GM19043 (cell line): ENCODE measurements around the gene RELN.

Source experiments
- ATAC-seq: cut with Tn5 transposase; IDR thresholded peaks from one replicate; pipeline ENCODE4 v1.9.1; 2021; ENCODE audit warnings: low read depth; ENCODE audit not compliant: unreplicated experiment

RELN gene

DNA sequence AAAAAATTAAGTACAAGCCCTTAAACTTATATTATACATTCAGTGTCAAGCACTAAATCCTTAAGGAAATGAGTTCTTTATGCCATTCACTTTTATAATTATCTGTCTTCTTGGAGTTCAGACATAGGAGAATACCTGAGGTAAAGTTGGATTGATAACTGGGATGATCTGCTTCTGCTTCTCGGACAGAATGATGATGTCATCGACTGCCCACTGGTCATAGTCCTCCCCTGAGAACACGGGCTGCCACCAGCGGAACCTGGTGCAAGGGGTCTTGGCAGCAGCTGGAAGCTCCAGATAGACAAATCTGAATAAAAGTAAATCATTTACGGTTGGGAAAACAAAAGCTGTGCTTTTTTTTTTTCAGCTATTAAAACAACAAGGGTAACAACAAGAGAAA, 395.3 kb downstream of the RELN start:
- ATAC-seq = no peak

DNA sequence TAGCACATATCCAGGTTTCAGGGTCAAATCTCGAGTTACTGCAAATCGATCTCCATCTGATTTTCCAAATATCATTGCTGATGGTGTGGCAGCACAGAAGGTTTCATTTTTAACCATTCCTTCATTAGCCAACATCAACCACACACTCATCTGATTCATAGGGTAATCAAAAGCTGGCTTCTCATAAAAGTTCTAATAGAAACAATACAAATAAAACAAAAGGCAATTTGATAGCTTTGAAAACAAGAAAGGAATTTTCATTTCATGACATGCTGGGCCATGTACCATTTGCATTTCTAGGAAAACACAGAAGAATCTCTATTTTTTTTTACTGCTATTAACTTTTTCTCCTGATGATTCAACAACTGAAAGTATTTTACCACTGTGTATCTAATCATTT, 395.8 kb downstream of the RELN start:
- ATAC-seq = no peak

DNA sequence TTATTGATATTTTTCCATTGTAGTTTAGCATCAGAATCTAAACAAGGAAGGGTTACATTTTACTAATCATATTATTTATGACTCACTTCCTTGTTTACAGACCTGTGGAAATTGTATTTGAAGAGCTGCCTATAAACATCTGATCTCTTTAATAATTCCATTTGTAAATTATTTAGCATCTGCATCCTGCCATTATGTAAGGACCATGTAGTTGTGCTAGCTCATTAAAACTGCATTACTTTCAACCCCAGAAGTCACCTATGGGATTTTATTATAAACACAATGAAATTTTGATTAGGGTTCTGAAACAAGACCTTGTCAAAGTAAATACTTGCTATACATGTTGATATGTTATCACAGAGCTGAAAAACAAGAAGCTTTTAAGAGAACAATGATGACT, 396.6 kb downstream of the RELN start:
- no peak for ATAC-seq

DNA sequence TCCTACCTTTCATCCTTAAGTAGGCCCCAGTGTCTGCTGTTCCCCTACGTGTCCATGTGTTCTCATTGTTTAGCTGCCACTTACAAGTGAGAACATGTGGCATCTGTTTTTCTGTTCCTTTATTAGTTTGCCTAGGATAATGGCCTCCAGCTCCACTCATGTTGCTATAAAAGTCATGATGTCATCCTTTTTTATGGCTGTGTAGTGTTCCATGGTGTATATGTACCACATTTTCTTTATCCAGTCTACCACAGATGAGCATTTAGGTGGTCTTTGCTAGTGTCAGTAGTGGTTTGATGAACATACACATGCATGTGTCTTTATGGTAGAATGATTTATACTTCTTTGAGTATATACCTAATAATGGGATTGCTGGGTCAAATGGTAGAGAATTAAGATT, 397.3 kb downstream of the RELN start:
- no peak for ATAC-seq

DNA sequence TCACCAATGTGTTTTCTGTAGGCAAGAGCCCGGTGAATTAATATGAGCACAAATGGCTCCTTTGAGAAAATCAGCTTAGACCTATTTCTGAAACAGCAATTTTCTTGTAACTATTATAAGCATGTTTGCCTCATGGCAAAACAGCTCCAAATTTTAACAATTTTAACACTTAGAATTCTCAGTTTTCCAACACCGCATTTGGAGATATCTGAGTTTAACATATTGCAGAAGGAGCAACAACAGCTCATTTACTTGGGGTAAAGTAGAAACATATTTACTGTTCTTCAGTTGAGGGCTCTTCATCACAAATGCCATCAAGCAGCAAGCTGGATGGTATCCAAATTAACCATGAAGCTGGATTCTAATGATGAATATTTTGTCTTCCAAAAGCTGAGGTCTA, 409.4 kb downstream of the RELN start:
- ATAC-seq = no peak

DNA sequence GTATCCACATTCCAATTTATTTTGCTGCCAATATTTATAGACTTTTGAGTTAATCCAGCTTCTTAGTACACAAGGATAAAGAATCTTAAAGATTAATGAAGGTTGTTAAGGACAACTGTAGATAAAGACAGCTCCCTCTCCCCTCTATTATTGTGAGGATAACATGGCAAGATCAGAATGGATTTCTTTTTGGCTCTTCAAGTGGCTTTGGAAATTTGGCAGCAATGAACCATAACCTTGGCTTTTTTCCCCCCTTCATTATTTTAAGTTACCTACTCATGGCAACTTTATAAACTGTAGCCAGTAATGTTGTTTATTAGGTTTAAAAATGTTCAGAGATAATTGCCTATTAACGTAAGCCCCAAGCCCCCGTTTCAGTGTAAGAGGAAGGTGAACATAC, 412.4 kb downstream of the RELN start:
- ATAC-seq = no peak

DNA sequence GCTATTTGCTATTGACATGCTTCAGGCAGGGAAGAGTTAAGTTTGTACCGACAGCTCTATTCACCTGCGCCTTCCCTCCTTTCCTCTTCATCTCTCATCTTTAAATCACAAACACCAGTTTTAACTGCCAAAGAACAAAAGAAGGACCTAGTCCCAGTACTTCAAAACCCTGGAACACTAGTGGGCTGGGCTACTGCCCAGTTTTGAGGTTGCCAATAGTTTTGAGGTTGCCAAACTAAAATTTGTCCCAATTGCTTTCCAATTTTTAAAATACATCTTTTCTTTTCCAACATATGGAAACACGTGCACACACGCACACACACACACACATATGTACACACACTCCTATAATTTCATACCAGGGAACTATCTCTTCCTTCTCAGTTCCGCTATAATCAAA, 412.8 kb downstream of the RELN start:
- ATAC-seq = no peak

DNA sequence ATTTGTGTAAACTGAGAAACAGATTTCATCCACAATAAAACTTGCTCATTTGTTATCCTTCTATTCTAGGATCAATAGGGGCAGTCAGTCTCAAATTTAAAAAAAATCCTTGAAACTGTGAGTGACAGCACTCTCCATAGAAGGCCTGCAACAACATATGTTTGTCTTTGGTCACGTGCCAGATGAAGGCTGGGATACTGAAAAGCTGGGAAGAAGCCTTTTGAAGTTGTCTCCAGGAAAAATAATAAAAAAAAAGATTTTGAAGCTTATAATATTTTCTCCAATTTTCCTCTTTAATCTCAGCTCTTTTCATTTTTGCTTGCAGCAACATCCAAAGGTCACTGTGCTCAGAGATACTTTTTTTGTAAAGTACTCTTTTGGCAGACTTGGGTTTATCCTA, 414.9 kb downstream of the RELN start:
- no peak for ATAC-seq

DNA sequence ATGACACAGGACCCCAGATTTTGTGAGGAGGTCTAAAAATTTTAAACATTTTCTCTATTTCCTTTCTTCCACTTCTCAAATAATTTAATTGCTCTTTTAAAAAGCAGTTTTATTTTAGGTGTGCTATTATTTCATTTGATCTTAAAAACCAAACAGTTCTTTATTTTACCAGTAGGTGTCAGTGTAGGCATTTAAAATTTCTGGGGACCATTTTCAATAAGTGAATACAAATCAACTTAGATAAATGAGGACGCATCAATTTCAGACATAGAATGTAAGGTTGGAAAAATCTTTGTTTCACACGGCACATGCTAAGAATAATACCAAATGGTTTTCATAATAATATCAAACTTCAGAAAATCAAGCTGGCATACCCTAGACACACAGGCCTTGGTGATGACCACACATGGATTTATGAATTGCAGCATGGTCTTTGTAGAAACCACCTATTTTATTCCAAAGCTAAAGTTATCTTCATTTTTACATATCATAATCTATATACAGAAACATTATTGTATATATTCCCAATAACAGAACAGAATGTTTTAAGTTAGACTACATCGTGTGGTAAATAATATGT, 415.9 kb downstream of the RELN start:
- ATAC-seq = no peak

DNA sequence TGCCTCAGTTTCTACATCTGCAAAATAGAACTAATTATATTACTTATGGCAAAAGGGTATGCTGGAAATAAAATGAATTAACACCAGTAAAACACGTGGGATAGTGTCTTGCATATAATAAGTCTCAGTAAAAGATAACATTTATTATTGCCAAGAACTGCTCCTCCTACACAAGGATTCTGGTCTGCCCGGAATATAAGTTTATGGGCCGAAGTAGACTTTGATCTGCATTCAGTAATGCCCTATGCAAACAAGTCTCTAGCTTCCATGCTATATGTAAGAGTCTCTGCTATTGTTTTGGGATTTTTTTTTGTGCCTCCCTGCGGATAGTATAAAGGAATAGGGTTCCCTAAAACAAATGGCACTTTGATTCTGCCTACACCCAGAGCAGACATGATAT, 417.9 kb downstream of the RELN start:
- no peak for ATAC-seq

DNA sequence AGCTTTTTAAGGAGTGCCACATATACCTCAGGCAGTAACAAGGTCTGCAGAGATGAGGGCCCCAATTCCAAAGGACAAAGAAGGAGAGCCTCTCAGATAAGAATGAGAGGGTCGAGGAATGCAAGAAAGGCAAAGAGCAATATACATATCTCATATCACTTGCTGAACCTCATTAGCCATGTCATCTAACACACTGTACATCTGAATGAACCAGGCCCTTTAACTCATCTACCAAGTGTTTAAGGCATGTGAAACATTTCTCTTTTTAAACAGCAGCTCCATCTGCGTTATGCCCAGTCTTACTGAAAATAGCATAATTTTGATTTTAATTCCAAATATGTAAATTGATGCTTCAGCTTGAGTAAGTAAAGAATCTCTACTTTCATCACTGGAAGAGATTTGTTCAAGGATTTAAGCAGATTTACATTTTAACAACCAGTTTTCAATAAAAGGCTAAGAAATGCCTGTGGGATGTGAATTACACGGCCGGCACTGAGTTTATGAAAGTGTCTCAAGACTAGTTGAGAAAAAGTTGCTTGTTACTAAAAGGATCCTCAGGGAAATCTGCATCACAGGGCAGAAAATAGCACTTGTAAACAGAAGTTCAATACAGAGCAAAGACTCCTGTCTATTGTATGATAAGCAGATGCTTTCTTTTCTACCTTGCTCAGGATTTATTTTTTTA, 419.7 kb downstream of the RELN start:
- no peak for ATAC-seq

DNA sequence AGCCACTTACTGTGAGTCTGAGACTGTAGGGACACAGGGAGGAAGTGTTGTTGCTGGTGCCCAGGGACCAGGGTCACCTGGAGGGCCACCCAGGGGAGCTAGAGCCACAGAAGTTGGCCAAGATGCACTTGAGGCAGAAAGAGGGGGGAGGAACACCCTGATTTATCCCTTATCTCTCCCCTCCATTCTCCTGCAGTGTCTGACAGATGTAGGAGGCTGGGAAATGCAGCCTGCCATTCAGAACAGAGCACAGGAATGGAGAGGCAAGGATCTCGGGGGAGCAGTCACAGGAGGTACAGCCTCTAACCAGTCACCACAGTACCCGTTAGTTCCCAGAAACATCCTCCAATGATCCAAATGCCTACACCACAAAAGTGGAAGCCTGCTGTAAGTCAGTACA, 425.0 kb downstream of the RELN start:
- no peak for ATAC-seq

DNA sequence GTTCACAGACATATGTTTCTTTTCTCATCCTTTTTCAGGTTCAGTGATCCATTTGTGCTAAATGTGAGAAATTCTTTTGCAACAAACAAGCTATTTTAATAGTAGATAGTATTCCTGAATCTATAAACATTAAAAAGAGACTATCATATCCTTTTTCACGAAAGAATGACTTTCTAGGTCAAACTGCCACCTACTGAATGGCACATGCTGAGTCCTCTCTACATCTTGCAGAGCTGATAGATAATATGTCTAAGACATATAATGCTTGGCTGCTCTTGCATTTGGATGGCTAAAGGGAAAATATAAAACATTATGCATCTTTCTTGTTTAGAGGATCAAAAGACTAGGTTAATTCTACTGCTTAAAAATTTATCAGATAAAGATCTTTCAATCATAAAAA, 429.3 kb downstream of the RELN start:
- ATAC-seq = no peak

DNA sequence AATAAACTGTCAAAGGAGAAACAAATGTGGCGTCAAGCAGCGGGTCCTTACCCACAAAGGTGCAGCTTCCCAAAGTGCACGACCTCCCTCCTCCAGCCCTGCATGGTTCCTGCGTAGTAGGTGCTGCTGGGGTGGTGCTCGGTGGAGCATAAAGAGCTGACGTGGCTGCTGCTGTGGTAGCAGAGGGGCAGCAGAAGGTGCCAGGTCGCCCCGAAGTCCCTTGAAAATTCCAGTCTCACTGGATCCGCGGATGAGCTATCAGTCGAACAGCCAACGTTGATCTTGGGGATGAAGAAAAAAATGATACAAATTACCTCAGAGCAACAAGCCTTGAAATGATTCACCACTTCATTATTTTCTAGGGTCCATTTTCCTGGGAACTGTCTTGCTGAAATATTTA, 438.4 kb downstream of the RELN start:
- no peak for ATAC-seq

DNA sequence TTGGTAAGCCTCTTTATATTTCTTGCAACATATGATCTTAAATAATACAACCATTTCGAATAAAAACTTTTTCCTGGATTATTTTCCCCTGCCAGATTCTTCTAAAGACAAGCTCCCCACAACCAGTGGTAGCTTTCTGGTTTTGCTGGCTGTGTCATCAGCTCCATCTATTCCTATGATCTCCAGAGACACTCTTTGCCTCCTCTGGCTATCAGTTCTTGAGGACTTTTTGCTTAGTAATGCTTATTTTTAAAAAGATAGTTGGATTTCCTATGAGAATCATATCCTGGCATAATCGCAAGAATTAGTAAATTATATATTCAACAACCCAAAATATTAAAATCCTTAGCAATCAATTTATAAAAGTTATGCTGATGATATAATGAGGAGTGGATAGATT, 439.7 kb downstream of the RELN start:
- no peak for ATAC-seq

DNA sequence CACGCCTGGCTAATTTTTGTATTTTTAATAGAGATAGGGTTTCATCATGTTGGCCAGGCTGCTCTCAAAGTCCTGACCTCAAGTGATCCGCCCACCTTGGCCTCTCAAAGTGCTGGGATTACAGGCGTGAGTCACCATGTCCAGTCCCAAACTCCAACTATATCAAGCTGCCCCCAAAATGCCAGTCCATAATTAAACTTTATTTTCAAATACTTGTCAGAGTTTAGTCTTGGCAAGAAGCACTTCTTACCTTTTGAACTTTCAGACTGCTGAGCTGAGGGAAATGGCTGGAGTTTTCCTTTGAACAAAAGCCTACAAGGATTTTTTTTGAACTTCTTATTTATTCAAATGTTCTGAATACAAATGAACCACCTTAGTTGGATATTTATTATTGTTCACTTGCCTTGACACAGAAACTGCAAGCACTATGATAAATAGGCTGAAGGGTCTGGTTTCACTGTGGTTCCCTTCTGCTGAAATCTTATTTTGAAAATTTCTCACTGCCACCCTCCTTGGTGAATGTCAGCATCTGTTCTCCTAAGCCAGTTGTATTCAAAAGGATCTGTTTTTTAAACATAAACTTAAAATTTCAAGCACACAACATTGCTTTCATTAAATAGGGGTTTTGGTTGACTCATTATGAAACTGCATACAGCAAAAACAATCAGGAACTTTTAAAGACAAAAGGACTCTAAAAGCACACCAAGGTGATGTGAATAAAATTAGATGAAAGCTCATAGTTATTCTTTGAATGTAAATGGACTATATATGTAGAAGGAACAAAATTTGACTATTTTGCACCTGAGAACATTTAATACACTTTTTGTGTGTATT, 441.8 kb downstream of the RELN start:
- ATAC-seq = no peak

DNA sequence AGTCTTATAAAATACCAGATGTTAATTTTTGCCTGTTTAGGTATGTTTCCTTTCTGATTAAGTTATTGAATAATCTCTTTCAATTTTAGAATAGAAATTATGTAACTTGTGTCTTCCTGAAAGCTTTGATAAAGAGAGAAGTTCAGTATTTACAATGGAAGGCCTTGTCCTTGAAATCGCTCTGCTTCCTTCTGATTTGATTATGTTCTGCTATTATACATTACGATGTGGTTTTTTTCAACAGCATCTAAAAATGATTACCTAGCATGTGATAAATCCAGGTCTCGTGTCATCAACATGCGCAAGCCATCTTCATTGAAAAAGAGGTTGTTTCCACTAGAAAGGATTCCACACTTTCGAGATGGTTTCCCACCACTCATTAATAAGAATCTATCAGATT, 447.0 kb downstream of the RELN start:
- no peak for ATAC-seq

DNA sequence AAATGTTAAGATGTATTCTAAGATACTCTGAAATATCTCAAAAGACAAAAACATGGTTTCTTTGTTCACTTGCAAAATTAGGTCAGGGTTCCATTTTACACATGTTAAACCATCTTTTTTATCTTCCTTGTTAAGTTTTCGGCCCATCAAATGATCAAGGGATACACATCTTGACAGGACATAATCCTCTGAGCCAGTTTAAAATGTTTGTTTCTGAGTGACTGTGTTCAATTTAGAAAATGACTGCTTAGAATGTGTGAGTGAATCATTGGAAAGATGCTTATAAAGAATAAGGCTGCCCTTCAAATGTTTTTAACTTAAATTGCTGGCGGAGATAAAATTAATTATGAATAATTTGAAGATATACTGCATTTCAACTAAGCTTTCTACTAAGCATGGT, 447.5 kb downstream of the RELN start:
- ATAC-seq = no peak

DNA sequence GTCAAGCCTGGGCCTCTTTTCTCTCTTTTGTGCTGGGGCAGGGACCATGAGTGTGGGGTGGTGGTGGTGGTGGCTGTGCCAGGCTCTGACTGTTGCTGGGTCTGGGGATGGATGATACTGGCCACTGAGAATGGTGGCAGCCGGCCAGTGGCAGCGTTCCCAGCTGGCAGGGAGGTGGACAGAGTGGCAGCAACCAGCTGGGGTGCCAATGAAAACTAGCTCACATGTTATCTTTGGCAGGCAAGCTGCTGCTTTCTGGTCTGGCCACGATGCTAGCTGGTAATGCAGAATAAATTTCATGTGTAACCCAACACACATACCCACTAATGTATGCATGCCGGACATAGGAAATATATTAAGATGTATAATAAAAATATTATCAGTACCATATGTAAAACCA, 448.4 kb downstream of the RELN start:
- ATAC-seq = no peak

DNA sequence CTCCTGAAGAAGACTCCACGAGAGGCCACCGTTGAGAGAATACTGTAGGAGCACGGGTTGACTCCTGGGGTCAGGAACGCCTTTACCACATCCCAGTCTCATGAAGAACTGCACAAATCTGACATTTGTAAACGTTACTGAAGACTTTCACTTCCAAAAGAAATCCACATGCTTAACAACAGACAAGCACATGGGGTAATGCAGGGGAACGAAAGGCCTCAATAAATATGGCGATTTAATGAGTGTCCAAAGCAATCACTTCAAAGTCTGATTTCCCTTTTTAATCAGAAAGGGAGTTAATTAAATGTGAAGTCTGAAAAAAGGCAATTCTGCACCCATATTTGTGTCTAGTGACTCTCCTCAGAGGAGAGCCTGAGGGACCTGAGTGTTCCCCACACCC, 449.1 kb downstream of the RELN start:
- ATAC-seq = no peak

DNA sequence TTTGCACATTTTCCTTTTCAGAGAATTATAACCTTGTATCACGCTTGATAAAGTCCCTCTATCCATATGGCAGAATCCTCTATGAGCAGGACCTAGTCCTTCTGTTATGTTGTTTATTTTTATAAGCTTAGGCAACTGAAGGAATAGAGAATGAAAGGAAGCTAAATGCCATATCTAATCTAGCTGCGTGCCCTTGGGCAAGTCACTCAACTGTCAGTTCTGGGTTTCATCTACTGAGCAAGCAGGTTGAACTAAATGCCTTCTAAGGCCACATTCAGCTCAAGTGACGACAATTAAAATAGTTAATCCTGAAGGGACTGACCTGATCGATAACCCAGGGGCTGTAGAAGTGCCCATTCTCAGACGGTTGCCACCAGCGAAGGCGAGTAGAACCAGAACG, 449.6 kb downstream of the RELN start:
- ATAC-seq = no peak
